NT2/D1 (cell line): ENCODE measurements around the gene KIF16B.

ENCODE experiments used
- YY1 ChIP-seq: IDR thresholded peaks from 2 replicates; pipeline ENCODE4 v1.6.1; 2011; ENCODE audit not compliant: insufficient read length, insufficient read depth
- ZNF274 ChIP-seq: IDR thresholded peaks from 2 replicates; pipeline ENCODE4 v1.6.1; 2011; ENCODE audit warnings: mild to moderate bottlenecking, low read depth, low read length

- TF ChIP-seq YY1 (no peak), ZNF274 (no peak)
Observed at GRCh38 chr20:16283307-16283706, 289.9 kb downstream of the KIF16B start.
